MM.1S (cell line): ENCODE data around the gene ZNF764.

Experiments used
- DNase-seq: peaks from one replicate; pipeline ENCODE4 v3.0.0-alpha.2; 2015
- H2AFZ ChIP-seq: fragments of 300-600 bp; sonication (generic); 2 replicates; pipeline ENCODE4 v1.6.0; 2016; ENCODE audit warnings: antibody characterized with exemption, low read length
- H3F3A ChIP-seq: fragments of 300-600 bp; sonication (generic); 2 replicates; pipeline ENCODE4 v1.6.1; 2016; ENCODE audit warnings: mild to moderate bottlenecking, antibody characterized with exemption, low read length, moderate library complexity, mixed read lengths; ENCODE audit not compliant: insufficient read depth
- H3K27ac ChIP-seq: fragments of 300-600 bp; sonication (generic); 2 replicates; pipeline ENCODE4 v1.5.1; 2016; ENCODE audit warnings: mild to moderate bottlenecking, low read length
- H3K27me3 ChIP-seq: fragments of 300-600 bp; sonication (generic); replicated peaks from 2 replicates; pipeline ENCODE4 v1.6.0; 2016; ENCODE audit warnings: low read length; ENCODE audit not compliant: insufficient read depth
- H3K36me3 ChIP-seq: fragments of 300-600 bp; sonication (generic); replicated peaks from 2 replicates; pipeline ENCODE4 v1.6.1; 2016; ENCODE audit warnings: mild to moderate bottlenecking, low read length, mixed read lengths; ENCODE audit not compliant: insufficient read depth
- H3K4me1 ChIP-seq: fragments of 300-600 bp; sonication (generic); 2 replicates; pipeline ENCODE4 v1.6.1; 2016; ENCODE audit warnings: low read length, mixed read lengths
- H3K4me2 ChIP-seq: fragments of 300-600 bp; sonication (generic); 2 replicates; pipeline ENCODE4 v1.6.0; 2016; ENCODE audit warnings: low read depth, low read length
- H3K4me3 ChIP-seq: fragments of 300-600 bp; sonication (generic); 2 replicates; pipeline ENCODE4 v1.5.1; 2016; ENCODE audit warnings: low read length, mixed read lengths
- H3K79me2 ChIP-seq: fragments of 300-600 bp; sonication (generic); 2 replicates; pipeline ENCODE4 v1.6.1; 2016; ENCODE audit warnings: mixed run types, low read length, mixed read lengths
- H3K9ac ChIP-seq: fragments of 300-600 bp; sonication (generic); 2 replicates; pipeline ENCODE4 v1.6.1; 2016; ENCODE audit warnings: low read length, mixed read lengths
- H3K9me2 ChIP-seq: fragments of 300-600 bp; sonication (generic); replicated peaks from 2 replicates; pipeline ENCODE4 v1.6.1; 2016; ENCODE audit warnings: mild to moderate bottlenecking, low read length, mixed read lengths; ENCODE audit not compliant: insufficient read depth
- H3K9me3 ChIP-seq: fragments of 300-600 bp; sonication (generic); replicated peaks from 2 replicates; pipeline ENCODE4 v1.6.1; 2016; ENCODE audit warnings: mild to moderate bottlenecking, low read length, mixed read lengths; ENCODE audit not compliant: insufficient read depth
- H4K20me1 ChIP-seq: fragments of 300-600 bp; sonication (generic); 2 replicates; pipeline ENCODE4 v1.6.1; 2016; ENCODE audit warnings: mild to moderate bottlenecking, low read length, moderate library complexity, mixed read lengths; ENCODE audit not compliant: insufficient read depth
- CTCF ChIP-seq: fragments of 300-600 bp; sonication (generic); IDR thresholded peaks from 2 replicates; pipeline ENCODE4 v1.5.1; 2016; ENCODE audit warnings: antibody characterized with exemption, low read length, mixed read lengths
- EZH2 ChIP-seq: fragments of 300-600 bp; sonication (generic); optimal IDR thresholded peaks from 2 replicates; pipeline ENCODE3; 2017; ENCODE audit warnings: low read depth, mild to moderate bottlenecking, antibody characterized with exemption, low read length, mixed read lengths
- EZH2phosphoT487 ChIP-seq: fragments of 300-600 bp; sonication (generic); IDR thresholded peaks from 2 replicates; pipeline ENCODE4 v1.6.1; 2018; ENCODE audit warnings: antibody characterized with exemption, low read length

ZNF764 gene

GRCh38 chr16:30582611-30583340 lies 24.6 kb upstream of the ZNF764 start:
- Histone ChIP-seq H3K4me2 (no peak overlapping the region), H4K20me1 (no peaks in the 10 kb centered on the region), H3K36me3 (no peaks in the 10 kb centered on the region), H3K9me3 (no peaks in the 10 kb centered on the region), H3K9ac (no peak overlapping the region), H3K79me2 (no peaks in the 10 kb centered on the region), H2AFZ (no peak overlapping the region), H3F3A (no peaks in the 10 kb centered on the region), H3K27ac (no peak overlapping the region), H3K4me3 (no peak overlapping the region), H3K9me2 (no peaks in the 10 kb centered on the region), H3K4me1 (peaks cover 5% of the 10 kb centered on the region; the same call in 1 of the 2 replicates), H3K27me3 (no peaks in the 10 kb centered on the region)
- no peak for TF ChIP-seq EZH2
- TF ChIP-seq CTCF, result no peak
- TF ChIP-seq EZH2phosphoT487, result no peak
- no peak for DNase-seq

DNA sequence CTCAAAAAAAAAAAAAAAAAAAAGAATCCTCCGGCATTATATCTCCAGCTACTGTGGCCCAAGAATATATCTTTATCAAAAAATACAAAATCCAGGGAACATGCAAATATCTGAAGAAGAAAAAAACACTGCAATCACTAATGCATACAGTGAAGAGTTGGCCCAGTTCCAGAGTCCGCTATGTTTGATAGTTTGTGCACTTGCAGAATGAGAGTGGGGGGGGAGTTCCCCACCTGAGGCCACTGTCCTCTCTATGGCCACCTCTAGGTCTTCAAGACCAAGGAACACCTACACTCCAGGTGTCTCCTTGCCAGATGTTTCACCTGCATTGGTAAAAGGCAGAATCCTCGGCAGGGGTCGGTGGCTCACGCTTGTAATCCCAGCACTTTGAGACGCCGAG lies 23.3 kb upstream of the ZNF764 start:
- Histone ChIP-seq H2AFZ (no peak overlapping the region), H3K9ac (no peak overlapping the region), H3K79me2 (no peaks in the 10 kb centered on the region)

GRCh38 chr16:30574678-30575077 lies 16.5 kb upstream of the ZNF764 start:
- Histone ChIP-seq H3F3A (peaks cover 8% of the 10 kb centered on the region; the same call in 1 of the 2 replicates), H3K4me1 (no peaks in the 10 kb centered on the region), H3K4me2 (no peak overlapping the region), H3K36me3 (no peaks in the 10 kb centered on the region), H4K20me1 (no peaks in the 10 kb centered on the region), H2AFZ (no peak overlapping the region), H3K27me3 (no peaks in the 10 kb centered on the region), H3K79me2 (peaks cover 7% of the 10 kb centered on the region; the same call in 1 of the 2 replicates), H3K9ac (no peak overlapping the region), H3K27ac (no peak overlapping the region), H3K9me2 (no peaks in the 10 kb centered on the region), H3K4me3 (no peak overlapping the region), H3K9me3 (no peaks in the 10 kb centered on the region)
- no peak for DNase-seq
- TF ChIP-seq EZH2phosphoT487 (no peak), EZH2 (no peak), CTCF (no peak)

More for the DNA sequence above, 23.3 kb upstream of the ZNF764 start:
- Histone ChIP-seq H3K9me3 (no peaks in the 10 kb centered on the region), H3K4me1 (peaks cover 5% of the 10 kb centered on the region; the same call in 1 of the 2 replicates), H3K9me2 (no peaks in the 10 kb centered on the region), H3F3A (no peaks in the 10 kb centered on the region), H3K4me2 (no peak overlapping the region), H4K20me1 (no peaks in the 10 kb centered on the region), H3K4me3 (no peak overlapping the region), H3K27ac (no peak overlapping the region), H3K36me3 (no peaks in the 10 kb centered on the region), H3K27me3 (no peaks in the 10 kb centered on the region)
- DNase-seq, result no peak
- TF ChIP-seq EZH2phosphoT487 (no peak), EZH2 (no peak), CTCF (no peak)
